Measurements from ENCODE around the gene DNAH3.

DNA sequence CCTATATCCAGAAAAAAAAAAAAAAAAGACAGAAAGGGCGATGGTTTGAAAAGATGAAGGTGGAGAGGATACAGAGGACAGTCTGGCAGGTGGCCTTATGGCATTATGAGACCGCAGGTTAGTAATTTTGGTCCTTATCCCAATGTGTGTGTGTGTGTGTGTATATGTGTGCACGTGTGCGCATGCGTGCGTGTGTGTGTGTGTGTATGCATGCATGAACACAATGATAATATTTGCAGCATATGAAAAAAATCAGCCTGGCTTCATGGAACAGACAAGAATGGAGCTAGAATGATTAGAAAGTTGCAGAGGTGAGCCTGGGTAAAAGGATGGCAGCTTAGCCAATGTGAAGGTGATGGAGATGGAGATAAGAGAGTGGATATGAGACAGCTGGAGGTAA is 166.6 kb downstream of the DNAH3 start:
- TF ChIP-seq GATA2 (IDR thresholded peaks at IDR 0.05; ENCODE audit: low read depth, low read length) (no peak), GATA3 (IDR thresholded peaks at IDR 0.05; ENCODE audit: low read depth, low read length) (no peak)

Measured in SH-SY5Y (cell line).